ENCODE data around the gene ABO.

DNA sequence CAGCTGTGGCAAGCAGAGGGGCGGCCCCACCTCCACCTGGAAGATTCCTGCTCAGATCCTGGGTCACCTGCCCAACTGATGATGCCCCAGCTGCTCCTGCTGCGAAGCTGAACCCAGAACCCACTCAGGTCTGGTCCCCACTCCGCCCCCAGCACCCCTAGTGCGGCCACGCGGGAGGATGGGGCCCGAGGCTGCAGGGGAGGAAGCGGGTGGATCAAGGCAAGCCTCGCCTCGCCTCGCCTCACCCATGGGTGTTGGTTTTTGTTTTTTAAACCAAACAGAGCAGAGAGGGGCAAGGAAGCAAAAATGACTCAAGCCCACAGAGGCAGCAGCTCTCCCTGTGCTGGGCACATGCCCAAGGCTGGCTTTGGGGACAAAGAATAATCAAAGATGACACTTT is 23.2 kb downstream of the ABO start:
- TF ChIP-seq POLR2A (IDR thresholded peaks at IDR 0.05; ENCODE audit: low read depth, low read length) (no peak), POLR2AphosphoS5 (IDR thresholded peaks at IDR 0.05; ENCODE audit: low read depth, low read length) (no peak)
